Measurements from ENCODE around the gene AGER.

Gene AGER

DNA sequence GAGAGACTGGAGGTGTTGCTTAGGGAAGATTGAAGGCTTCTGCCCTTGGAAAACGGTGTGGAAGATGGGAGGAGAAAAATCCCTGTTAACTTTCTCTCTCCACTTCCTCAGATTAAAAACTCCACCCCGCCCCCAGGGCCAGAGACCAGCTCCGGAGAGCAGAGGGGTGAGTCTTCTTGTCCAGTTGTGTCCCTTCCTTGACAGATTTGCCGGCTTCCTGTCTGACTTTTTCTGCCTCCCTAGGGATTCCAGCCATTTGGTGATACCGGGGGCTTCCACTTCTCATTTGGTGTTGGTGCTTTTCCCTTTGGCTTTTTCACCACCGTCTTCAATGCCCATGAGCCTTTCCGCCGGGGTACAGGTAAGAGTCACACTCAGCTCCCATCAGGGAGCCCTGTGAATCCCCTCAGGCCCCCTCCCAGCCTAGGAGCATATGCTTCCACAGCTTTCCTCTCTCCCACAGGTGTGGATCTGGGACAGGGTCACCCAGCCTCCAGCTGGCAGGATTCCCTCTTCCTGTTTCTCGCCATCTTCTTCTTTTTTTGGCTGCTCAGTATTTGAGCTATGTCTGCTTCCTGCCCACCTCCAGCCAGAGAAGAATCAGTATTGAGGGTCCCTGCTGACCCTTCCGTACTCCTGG, 4.2 kb downstream of the AGER start:
- Histone ChIP-seq H3K27me3 (ENCODE audit: insufficient read depth, poor library complexity, severe bottlenecking) (no peaks in the 10 kb centered on the region), H3K4me1 (ENCODE audit: insufficient read depth, poor library complexity, severe bottlenecking) (peaks cover 4% of the 10 kb centered on the region), H3K4me3 (ENCODE audit: severe bottlenecking) (no peak overlapping the region), H3K27ac (ENCODE audit: poor library complexity, severe bottlenecking) (no peak overlapping the region), H3K36me3 (ENCODE audit: low read depth) (peaks cover 25% of the 10 kb centered on the region), H3K9me3 (ENCODE audit: severe bottlenecking) (no peaks in the 10 kb centered on the region)
- DNase-seq (ENCODE audit: low spot score), result no peak
- TF ChIP-seq, protein P1, sequence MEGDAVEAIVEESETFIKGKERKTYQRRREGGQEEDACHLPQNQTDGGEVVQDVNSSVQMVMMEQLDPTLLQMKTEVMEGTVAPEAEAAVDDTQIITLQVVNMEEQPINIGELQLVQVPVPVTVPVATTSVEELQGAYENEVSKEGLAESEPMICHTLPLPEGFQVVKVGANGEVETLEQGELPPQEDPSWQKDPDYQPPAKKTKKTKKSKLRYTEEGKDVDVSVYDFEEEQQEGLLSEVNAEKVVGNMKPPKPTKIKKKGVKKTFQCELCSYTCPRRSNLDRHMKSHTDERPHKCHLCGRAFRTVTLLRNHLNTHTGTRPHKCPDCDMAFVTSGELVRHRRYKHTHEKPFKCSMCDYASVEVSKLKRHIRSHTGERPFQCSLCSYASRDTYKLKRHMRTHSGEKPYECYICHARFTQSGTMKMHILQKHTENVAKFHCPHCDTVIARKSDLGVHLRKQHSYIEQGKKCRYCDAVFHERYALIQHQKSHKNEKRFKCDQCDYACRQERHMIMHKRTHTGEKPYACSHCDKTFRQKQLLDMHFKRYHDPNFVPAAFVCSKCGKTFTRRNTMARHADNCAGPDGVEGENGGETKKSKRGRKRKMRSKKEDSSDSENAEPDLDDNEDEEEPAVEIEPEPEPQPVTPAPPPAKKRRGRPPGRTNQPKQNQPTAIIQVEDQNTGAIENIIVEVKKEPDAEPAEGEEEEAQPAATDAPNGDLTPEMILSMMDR (IDR thresholded peaks at IDR 0.05; ENCODE audit: poor library complexity, severe bottlenecking), result no peak
- no peak for ATAC-seq (ENCODE audit: low read depth)

DNA sequence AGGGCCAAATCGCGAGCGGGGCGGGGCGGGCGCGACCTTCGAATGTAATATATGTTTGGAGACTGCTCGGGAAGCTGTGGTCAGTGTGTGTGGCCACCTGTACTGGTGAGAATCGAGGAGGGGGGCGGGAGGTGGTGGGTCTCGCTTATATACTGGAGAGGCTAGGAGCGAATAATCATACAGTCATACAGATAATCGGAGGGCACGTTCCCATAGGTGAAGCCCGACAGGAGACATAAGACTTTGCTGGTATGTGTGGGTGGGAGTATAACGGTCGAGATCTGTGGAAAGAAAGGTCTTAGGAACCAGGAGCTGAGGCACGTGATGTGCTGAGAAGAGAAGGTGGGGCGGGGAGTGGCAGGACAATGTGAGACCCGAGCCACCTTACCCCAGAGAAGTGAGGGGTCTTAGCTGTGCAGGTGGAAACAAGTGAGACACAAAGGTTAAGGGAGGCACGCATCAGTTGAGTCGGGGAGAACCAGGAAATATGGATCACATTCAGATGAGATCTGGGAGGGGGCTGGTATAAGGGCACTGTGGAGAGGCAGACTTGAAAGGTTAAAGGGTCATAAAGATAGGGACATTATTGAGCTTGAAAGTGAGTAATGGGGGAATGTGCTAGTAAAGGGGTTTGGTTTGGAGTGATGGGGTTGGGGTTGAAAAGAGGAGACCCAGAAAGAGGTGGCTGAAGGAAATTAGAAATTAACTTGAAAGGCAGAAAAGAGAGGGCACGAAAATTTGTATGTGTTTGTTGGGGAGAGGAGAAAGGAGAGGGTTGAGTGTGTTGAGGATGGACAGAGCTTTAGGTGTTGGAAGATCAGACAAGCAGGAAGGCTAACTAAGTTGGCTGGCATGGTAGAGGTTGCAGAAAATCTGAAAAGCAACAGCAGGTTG, 5.3 kb downstream of the AGER start:
- TF ChIP-seq, protein P1 (IDR thresholded peaks at IDR 0.05; ENCODE audit: poor library complexity, severe bottlenecking), result no peak
- H3K27ac ChIP-seq (ENCODE audit: poor library complexity, severe bottlenecking), result peak overlapping the region; percentile 89
- peaks cover 18% of the 10 kb centered on the region for H3K36me3 ChIP-seq (ENCODE audit: low read depth)
- H3K4me1 ChIP-seq (ENCODE audit: insufficient read depth, poor library complexity, severe bottlenecking), result peaks cover 4% of the 10 kb centered on the region
- no peaks in the 10 kb centered on the region for H3K27me3 ChIP-seq (ENCODE audit: insufficient read depth, poor library complexity, severe bottlenecking)
- DNase-seq (ENCODE audit: low spot score), result no peak
- H3K9me3 ChIP-seq (ENCODE audit: severe bottlenecking), result no peaks in the 10 kb centered on the region
- H3K4me3 ChIP-seq (ENCODE audit: severe bottlenecking), result peak overlapping the region; percentile 45
- ATAC-seq (ENCODE audit: low read depth), result no peak

DNA sequence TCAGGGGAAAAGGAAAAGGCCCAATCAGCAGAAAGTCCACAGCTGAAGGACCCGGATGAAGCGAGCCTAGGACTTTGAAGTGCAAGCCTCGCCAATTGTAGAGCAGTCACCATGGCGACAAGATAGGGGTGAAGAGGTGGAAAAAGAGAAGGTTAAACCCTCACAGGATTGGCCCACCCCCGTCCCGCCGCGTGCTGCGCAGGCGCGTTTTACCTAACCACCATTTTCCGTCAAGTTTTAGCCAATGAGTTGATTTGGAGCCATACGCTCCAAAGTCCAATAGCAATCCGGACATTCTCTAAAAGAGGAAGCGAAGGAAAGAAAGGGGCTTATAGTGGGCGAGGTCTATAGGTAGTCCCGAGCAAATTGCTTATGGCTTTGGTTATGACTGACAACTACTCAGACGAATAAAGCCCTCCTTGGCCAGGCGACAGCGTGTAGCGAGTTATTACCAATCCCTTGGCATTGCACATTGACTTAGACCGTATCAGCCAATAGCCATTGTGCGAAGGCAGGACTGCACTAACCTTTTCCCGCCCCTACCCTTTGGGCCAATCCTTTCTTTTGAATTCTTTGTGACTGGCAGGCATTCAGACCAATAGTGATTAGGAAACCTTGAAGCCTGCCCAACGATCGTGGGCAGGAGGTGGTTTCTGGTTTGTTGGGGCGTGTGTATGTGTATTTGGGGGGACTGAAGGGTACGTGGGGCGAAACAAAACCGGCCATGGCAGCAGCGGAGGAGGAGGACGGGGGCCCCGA, 6.1 kb downstream of the AGER start, which contains the start of gene RNF5:
Gene RNF5, plus strand, starts transcription at position 618 of the 759 bp plus-strand sequence. Its CDS starts 107 bp downstream, at position 725.
- H3K4me1 ChIP-seq (ENCODE audit: insufficient read depth, poor library complexity, severe bottlenecking), result peaks cover 4% of the 10 kb centered on the region
- H3K4me3 ChIP-seq (ENCODE audit: severe bottlenecking), result peak within 1 kb of the TSS; percentile 45
- TF ChIP-seq, protein P1 (IDR thresholded peaks at IDR 0.05; ENCODE audit: poor library complexity, severe bottlenecking), result no peak

DNA sequence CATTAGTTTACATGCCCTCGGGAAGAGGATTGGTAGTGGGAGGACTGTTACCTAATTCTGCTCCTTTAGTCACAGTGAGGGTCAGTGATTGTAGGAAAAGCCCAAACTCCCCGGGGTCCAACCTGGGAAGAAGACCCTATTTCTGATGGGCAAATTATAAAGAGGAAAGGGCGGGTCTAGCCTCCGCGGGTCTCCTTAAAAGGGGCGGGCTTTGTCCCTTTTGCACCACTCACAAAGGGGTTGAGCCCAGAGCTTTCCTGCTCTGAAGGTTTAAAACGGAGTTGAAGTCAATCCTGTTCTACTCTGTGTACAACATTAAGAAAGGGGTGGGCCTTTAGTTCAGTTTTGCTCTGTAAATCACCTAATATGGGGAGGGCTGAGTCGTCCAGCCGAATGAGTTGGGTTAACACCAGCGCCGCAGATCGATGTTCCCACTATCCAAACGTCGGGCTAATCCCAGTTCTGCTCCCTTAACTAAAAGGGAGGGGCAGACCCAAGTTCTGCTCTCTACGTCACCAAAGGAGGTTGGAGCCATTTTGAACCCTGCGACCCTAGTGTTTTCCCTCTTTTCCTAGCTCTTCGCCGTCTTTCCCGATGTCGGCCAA, 6.8 kb downstream of the AGER start:
- peak; percentile 6 for ATAC-seq (ENCODE audit: low read depth)
- Histone ChIP-seq H3K4me1 (ENCODE audit: insufficient read depth, poor library complexity, severe bottlenecking) (peaks cover 4% of the 10 kb centered on the region), H3K36me3 (ENCODE audit: low read depth) (peaks cover 9% of the 10 kb centered on the region; the same call in 1 of the 2 replicates), H3K9me3 (ENCODE audit: severe bottlenecking) (no peaks in the 10 kb centered on the region), H3K4me3 (ENCODE audit: severe bottlenecking) (peak overlapping the region; percentile 45), H3K27me3 (ENCODE audit: insufficient read depth, poor library complexity, severe bottlenecking) (no peaks in the 10 kb centered on the region), H3K27ac (ENCODE audit: poor library complexity, severe bottlenecking) (peak overlapping the region; percentile 89)
- no peak for DNase-seq (ENCODE audit: low spot score)
- TF ChIP-seq, protein P1 (IDR thresholded peaks at IDR 0.05; ENCODE audit: poor library complexity, severe bottlenecking), result no peak

More for the DNA sequence above, 6.1 kb downstream of the AGER start, which contains the start of gene RNF5:
- peak; percentile 98 for DNase-seq (ENCODE audit: low spot score)
- H3K36me3 ChIP-seq (ENCODE audit: low read depth), result peaks cover 10% of the 10 kb centered on the region
- H3K27ac ChIP-seq (ENCODE audit: poor library complexity, severe bottlenecking), result peak within 1 kb of the TSS; percentile 89
- H3K27me3 ChIP-seq (ENCODE audit: insufficient read depth, poor library complexity, severe bottlenecking), result no peaks in the 10 kb centered on the region
- peak; percentile 84 for ATAC-seq (ENCODE audit: low read depth)
- H3K9me3 ChIP-seq (ENCODE audit: severe bottlenecking), result no peaks in the 10 kb centered on the region
